UCSD-AML1 (cell line): Measurements from ENCODE around the gene CACNG4.

Experiments
- DNase-seq: peaks from one replicate; lab custom pipeline; 2025; ENCODE audit not compliant: unreplicated experiment; lab: John Stamatoyannopoulos, UW

CACNG4 gene

GRCh38 chr17:66963909-66964771 lies at the start of gene CACNG4:
TSS of gene CACNG4 (plus strand) at chr17:66964707. CDS start at chr17:66964912, 205 bp downstream.
- no peak for DNase-seq

DNA sequence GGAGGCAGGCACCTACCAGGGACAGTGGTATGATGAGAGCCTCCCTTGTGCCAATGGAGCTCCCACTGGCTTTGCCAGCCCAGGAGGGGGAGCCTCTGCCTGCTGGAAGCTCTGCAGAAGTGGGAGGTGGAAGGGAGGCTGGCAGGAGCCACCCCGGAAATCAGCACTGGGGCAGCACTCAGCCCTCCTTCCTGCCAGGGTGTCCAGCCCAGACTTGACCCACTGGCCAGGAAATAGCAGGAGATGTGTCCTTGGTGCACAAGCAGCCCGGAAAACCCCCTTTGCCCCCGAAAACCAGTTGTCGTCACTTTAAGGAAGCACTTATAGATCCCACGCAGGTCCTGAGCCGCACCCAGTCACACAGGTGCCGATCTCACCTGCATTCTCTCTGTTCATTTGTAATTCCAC lies 49.3 kb upstream of the CACNG4 start:
- peak; percentile 35 for DNase-seq

DNA sequence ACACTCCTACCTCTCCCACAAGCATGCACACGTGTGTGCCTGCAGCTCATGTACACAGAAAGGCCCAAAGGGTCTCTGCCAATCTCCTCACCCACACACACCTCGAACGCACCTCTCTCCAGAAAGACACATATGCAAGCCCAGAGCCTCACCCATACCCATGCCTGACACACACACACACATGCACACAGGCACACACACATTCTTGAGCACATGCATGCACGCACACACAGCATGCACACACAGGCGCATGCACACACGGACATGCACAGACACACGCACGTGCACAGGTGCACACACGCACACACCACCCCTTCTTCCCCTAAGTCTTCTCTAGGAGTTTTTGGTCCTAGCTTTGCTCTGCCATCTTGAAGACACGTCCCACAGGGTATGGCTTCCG lies 48.7 kb upstream of the CACNG4 start:
- DNase-seq, result no peak

DNA sequence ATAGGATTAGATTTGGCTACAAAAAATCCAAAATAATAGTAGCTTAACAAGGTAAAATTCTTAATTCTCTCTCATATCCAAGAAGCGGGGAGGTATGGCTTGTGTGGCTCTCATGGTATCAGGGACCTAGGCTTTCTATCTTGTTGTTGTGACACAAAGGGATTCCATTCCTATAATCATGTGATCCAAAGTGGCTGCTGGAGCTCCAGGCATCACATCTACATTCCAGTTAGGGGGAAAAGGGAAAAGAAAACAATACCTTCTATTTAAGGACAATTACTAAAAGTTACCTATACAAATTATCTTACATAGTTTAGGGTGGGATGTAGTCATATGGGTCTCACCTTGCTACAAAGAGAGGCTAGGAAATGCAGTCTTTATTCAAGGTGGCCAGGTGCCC lies 47.6 kb upstream of the CACNG4 start:
- DNase-seq, result no peak

DNA sequence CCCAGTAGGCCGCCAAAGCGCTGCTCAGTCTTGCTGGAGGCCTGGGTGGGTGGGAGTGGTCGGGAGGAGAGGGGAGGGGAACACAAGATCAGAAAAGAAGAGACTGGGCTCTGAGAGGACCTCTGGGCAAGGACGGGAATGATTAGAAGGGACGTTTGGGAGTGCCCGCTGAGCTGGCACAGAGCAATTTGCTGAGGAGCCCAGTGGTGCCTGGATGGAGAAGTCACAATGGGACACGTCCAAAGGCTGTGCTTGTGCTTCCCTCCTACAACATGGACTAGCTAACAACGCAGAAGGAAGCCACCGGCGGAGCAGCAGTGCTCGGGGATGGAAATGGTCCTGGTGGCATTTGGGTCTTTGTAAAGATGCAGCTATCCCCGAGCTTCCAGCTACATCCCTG lies 45.6 kb upstream of the CACNG4 start:
- DNase-seq, result no peak

DNA sequence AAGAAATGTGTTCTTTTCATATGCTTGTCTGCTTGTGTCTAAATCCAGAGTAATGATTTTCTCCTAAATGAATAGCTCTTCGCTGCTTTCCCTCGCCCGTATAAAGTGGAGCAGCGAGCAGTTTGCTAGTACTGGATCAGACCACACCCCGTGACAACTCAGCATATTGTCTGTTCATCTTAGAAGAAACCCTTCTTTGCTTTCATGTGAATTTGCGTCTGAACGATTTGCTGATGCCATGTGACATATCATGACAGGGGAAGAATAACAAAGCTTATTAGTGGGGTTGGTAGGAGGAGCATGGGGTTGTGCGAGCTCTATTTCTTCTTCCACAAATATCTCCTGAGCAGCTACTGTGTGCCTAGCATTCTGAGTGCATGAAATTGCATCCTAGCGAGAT lies 44.1 kb upstream of the CACNG4 start:
- no peak for DNase-seq

- no peak for DNase-seq
These were observed 43.6 kb upstream of the CACNG4 start for GRCh38 chr17:66920950-66921349.

- DNase-seq, result no peak
These were observed 40.6 kb upstream of the CACNG4 start for GRCh38 chr17:66923886-66924285.

DNA sequence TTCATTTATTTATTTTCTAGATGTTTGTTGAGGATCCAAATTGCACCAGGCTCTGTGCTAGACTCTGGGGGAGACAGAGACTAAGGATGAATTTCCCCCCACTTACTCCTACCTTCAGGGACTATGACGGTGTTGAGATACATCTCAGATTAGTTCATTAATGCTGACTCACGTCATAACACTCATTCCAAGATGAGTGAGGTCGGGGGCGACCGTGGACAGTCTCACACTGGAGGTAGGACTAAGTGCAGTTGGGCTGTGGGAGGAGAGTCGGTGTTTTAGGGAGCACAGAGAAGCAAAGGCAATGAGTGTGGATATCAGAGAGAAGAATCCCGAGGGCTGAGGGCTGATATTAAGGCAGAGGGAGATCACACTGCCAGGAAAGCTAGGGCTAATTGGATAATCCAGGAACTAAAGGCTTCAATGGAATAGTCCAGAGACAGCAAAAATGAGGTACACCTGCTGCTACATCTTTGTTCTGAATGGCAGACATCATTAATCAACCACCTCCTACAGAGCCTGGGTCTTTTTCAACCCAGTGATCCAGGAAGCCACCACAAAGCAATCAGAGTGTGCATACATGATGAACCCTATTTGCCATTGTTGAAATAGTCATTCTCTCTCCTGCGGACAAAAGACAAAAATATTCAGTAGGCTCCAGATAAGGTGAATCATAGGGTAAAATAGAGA lies 38.6 kb upstream of the CACNG4 start:
- DNase-seq, result no peak

GRCh38 chr17:66928949-66929348 lies 35.6 kb upstream of the CACNG4 start:
- no peak for DNase-seq

DNA sequence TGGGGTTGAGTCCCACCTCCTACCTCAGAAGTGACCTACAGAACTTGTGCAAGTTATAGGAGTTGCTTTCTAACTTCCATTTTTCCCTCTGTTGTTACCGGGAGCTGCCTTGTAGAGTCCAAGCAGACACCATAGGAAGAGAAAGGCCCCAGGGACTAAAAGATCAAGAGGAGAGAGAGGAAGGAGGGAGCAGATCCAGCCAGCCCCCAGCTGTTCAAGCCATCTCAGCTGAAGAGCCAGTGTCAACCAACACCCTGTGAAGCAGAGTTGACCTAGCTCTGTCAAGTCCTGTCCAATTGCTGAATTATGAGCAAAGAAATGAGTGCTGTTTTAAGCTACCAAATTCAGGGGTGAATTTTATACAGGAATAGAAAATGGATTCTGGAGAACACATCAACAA lies 34.9 kb upstream of the CACNG4 start:
- no peak for DNase-seq

DNA sequence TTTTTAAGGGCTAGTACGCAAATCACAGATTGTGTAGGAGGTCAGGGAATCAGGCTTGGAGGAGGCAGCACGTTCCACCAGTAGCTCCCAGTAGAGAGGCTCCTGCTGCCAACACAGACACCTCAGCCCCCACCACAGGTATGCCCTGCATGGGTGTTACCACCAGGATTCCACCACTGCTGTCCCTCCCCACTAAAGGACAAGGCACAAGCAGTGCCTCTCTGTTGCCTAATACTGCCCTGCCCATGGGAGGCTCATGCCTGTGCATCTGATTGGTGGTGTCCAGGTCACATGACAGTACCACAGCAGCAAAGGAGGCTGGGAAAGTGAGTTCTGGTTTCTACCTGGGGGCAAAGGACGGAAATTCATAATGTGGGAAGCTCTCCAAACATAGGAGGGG lies 33.6 kb upstream of the CACNG4 start:
- no peak for DNase-seq

DNA sequence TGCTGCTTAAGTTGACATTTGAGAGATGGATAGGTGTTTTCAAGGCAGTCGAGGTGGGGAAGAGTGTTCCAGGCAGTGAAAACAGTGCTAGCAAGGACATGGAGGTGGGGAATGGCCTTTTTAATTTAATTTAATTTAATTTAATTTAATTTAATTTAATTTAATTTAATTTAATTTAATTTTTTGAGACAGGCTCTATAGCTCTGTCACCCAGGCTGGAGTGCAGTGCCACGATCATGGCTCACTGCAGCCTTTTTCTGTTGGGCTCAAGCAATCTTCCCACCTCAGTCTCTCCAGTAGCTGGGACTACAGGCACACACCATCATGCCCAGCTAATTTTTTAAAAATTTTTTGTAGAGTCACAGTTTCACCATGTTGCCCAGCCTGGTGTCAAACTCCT lies 32.2 kb upstream of the CACNG4 start:
- DNase-seq, result no peak

- no peak for DNase-seq
These were observed 30.5 kb upstream of the CACNG4 start for GRCh38 chr17:66934040-66934439.

DNA sequence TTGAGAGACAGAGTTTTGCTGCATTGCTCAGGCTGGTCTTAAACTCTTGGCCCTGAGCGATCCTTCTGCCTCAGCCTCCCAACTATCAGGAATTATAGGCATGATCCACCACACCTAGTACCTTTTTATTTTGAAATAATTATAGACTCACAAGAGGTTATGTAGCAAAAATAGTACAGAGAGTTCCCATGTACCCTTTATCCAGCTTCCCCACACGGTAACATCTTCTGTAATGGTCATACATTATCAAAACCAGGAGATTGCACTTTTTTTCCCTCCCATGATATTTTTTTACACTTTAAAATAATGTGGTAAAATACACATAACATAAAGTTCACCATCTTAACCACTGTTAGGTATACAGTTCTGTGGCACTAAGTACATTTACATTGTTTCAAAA lies 28.8 kb upstream of the CACNG4 start:
- DNase-seq, result no peak

- no peak for DNase-seq
These were observed 25.9 kb upstream of the CACNG4 start for GRCh38 chr17:66938656-66939055.

DNA sequence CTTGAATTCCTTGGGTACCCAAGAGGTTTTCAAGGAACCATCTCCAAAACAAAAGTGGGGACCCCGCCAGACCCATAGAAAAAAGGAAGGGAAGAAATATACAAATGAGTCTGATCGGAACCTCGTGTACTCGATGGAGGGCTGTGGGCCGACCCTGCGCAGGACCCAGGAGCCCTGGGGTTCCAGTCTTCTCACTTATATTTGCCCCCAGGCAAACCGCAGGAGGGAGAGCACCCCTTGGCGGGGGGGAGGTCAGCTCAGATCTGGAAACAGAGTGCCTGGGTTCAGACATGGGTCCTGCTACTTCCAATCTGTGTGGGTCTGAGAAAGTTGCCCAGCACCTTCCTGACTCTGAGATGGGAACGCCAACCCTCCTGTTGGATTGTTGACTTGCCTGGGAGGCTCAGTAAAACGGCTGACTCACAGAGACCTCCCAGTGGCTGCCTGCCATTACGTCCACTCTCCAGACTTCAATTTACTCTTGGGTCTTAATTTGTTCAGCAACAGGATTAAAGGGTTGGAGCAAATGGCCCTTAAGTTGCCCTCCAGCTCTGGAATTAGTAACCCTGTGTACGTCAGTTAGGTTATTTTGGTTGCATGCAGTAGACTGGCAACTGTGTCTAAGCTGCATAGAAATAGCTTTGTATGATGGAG lies 24.9 kb upstream of the CACNG4 start:
- no peak for DNase-seq

GRCh38 chr17:66941249-66941648 lies 23.3 kb upstream of the CACNG4 start:
- DNase-seq, result no peak

DNA sequence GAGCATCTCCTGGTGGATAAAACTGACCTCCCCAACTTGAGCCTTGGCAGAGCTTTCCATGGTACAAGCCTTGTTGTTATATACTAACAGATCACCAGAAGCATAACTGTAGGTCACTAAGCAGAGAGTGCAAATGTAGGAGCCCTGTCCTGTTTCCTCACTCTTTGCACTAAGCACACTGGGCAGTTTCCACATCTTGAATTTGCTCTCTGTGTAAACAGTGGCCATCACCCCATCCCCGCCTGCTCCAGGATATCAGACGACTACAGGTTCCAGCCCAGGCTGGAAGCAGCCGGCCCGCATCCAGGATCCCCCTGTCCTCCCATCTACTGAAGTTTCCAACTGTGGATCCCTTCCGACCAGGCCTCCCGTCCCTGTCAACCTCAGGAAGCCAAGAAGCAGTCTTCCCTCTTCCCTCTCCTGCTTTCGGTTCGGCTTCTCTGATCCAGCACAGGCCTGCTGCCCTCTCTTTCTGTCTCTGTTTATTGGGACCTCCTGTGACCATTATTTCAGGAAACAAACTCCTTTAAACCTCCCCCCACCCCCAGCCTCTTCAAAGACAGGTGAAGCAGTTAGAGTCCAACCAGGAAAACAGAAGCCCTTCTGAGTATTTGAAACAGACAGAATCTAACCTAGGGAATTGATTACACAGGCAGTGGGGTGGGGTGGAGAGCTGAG lies 22.6 kb upstream of the CACNG4 start:
- DNase-seq, result no peak

GRCh38 chr17:66942451-66943264 lies 21.8 kb upstream of the CACNG4 start:
- peak; percentile 29 for DNase-seq

- DNase-seq, result no peak
These were observed 21.0 kb upstream of the CACNG4 start for GRCh38 chr17:66943484-66943883.
